CD4-positive, alpha-beta T cell treated with Interleukin-21 for 1 hour (primary cell): ENCODE measurements around the gene FNIP2.

Experiments used
- DNase-seq: peaks from one replicate; pipeline ENCODE4 v3.0.0-alpha.2; 2020

Gene FNIP2

GRCh38 chr4:158763462-158763861 lies 5.4 kb upstream of the FNIP2 start:
- no peak for DNase-seq

GRCh38 chr4:158766434-158767044 lies 2.3 kb upstream of the FNIP2 start:
- no peak for DNase-seq

GRCh38 chr4:158767451-158767850 lies 1.4 kb upstream of the FNIP2 start:
- DNase-seq: no peak

- peak; percentile 53 for DNase-seq
These were observed 522 bp downstream of the FNIP2 start for GRCh38 chr4:158769175-158769921.

- DNase-seq: no peak
These were observed 1.8 kb downstream of the FNIP2 start for GRCh38 chr4:158770671-158771070.

GRCh38 chr4:158771776-158772175 lies 3.0 kb downstream of the FNIP2 start:
- DNase-seq: no peak

GRCh38 chr4:158775091-158775651 lies 6.3 kb downstream of the FNIP2 start:
- DNase-seq: no peak

- DNase-seq: no peak
These were observed 7.3 kb downstream of the FNIP2 start for GRCh38 chr4:158776106-158776505.

GRCh38 chr4:158777423-158778155 lies 8.8 kb downstream of the FNIP2 start:
- DNase-seq: no peak

- DNase-seq: peak; percentile 13
These were observed 9.4 kb downstream of the FNIP2 start for GRCh38 chr4:158778156-158778711.

- DNase-seq: no peak
These were observed 9.9 kb downstream of the FNIP2 start for GRCh38 chr4:158778712-158779111.

- no peak for DNase-seq
These were observed 13.1 kb downstream of the FNIP2 start for GRCh38 chr4:158781963-158782362.

GRCh38 chr4:158782551-158783360 lies 13.9 kb downstream of the FNIP2 start:
- no peak for DNase-seq

- DNase-seq: no peak
These were observed 15.0 kb downstream of the FNIP2 start for GRCh38 chr4:158783785-158784184.

GRCh38 chr4:158785718-158786117 lies 16.9 kb downstream of the FNIP2 start:
- no peak for DNase-seq

GRCh38 chr4:158786121-158786601 lies 17.3 kb downstream of the FNIP2 start:
- DNase-seq: no peak

GRCh38 chr4:158786955-158787354 lies 18.1 kb downstream of the FNIP2 start:
- DNase-seq: no peak

GRCh38 chr4:158787709-158788475 lies 19.1 kb downstream of the FNIP2 start:
- no peak for DNase-seq

- DNase-seq: no peak
These were observed 19.7 kb downstream of the FNIP2 start for GRCh38 chr4:158788516-158788915.

GRCh38 chr4:158789853-158790252 lies 21.0 kb downstream of the FNIP2 start:
- no peak for DNase-seq

- no peak for DNase-seq
These were observed 24.2 kb downstream of the FNIP2 start for GRCh38 chr4:158793021-158793420.
